CD14-positive monocyte (primary cell): ENCODE results near the gene MYB. TPM values are rescaled to one million over a fixed set of nuclear protein-coding genes. Genes with fewer than 3 reads are reported as not detected.

ENCODE experiments used
- DNase-seq, 3 donors: peaks; one replicate each; pipeline ENCODE4 v3.0.0-alpha.2; 2011 to 2022
- H2AFZ ChIP-seq: 2 replicates; pipeline ENCODE4 v1.6.0; 2012; ENCODE audit warnings: mild to moderate bottlenecking, low read depth, low read length, inconsistent platforms; ENCODE audit not compliant: insufficient read depth, poor library complexity, severe bottlenecking
- H3K27ac ChIP-seq, 2 donors: 1 replicate in 1 of 2; 2 replicates in 1 of 2; pipeline ENCODE4 v1.5.1; 2012 to 2013; ENCODE audit warnings: low read length in 2 of 2, control low read depth in 1 of 2, inconsistent platforms in 1 of 2, low read depth in 1 of 2, mild to moderate bottlenecking in 1 of 2
- H3K27me3 ChIP-seq, 2 donors: one replicate each; pipeline versions ENCODE4 v1.6.0 to v1.6.1; 2011 to 2013; ENCODE audit warnings: low read length in 2 of 2; ENCODE audit not compliant: control insufficient read depth in 2 of 2, insufficient read depth in 2 of 2
- H3K36me3 ChIP-seq, 2 donors: replicated peaks in 1 of 2; 1 replicate in 1 of 2; 2 replicates in 1 of 2; pipeline versions ENCODE4 v1.5.1 to v1.6.1; 2012 to 2013; ENCODE audit warnings: low read length in 2 of 2, control low read depth in 1 of 2, inconsistent platforms in 1 of 2, mild to moderate bottlenecking in 1 of 2; ENCODE audit not compliant: insufficient read depth in 2 of 2, control insufficient read depth in 1 of 2
- H3K4me1 ChIP-seq, 2 donors: 1 replicate in 1 of 2; 2 replicates in 1 of 2; pipeline versions ENCODE4 v1.5.1 to v1.6.1; 2012 to 2013; ENCODE audit warnings: low read length in 2 of 2, control low read depth in 1 of 2, inconsistent platforms in 1 of 2, mild to moderate bottlenecking in 1 of 2, moderate library complexity in 1 of 2; ENCODE audit not compliant: insufficient read depth in 2 of 2, control insufficient read depth in 1 of 2
- H3K4me2 ChIP-seq: replicated peaks from 2 replicates; pipeline ENCODE3; 2012; ENCODE audit warnings: low read length, moderate library complexity, mild to moderate bottlenecking; ENCODE audit not compliant: poor library complexity, severe bottlenecking; ENCODE audit errors: extremely low read depth
- H3K4me3 ChIP-seq, 3 experiments: fragments of 200-600 bp in 1 of 3; sonication (generic) in 1 of 3; replicated peaks in 1 of 3; 1 replicate in 2 of 3; 2 replicates in 1 of 3; pipeline ENCODE4 v1.5.1; 2011 to 2013; ENCODE audit warnings: low read length in 3 of 3, mild to moderate bottlenecking in 3 of 3, control low read depth in 2 of 3, low read depth in 2 of 3, inconsistent platforms in 1 of 3, moderate library complexity in 1 of 3
- H3K79me2 ChIP-seq: 2 replicates; pipeline ENCODE4 v1.6.0; 2012; ENCODE audit warnings: mild to moderate bottlenecking, control low read depth, inconsistent platforms, low read length, moderate library complexity; ENCODE audit not compliant: insufficient read depth
- H3K9ac ChIP-seq: 2 replicates; pipeline ENCODE4 v1.6.0; 2017; ENCODE audit warnings: low read length, mild to moderate bottlenecking; ENCODE audit not compliant: insufficient read depth, poor library complexity, severe bottlenecking
- H3K9me3 ChIP-seq, 2 donors: replicated peaks in 1 of 2; 1 replicate in 1 of 2; 2 replicates in 1 of 2; pipeline versions ENCODE4 v1.5.1 to v1.6.1; 2012 to 2013; ENCODE audit warnings: low read length in 2 of 2, control low read depth in 1 of 2; ENCODE audit not compliant: control insufficient read depth in 1 of 2, insufficient read depth in 1 of 2
- H4K20me1 ChIP-seq: 2 replicates; pipeline ENCODE4 v1.6.0; 2012; ENCODE audit warnings: mild to moderate bottlenecking, low read length, control low read depth, moderate library complexity; ENCODE audit not compliant: insufficient read depth
- H3K27ac Mint-ChIP-seq, 7 donors: one replicate each; pipeline ENCODE4 v1.8.0; 2020; ENCODE audit warnings: mild to moderate bottlenecking in 7 of 7, mixed read lengths in 7 of 7, moderate library complexity in 6 of 7, inconsistent platforms in 2 of 7
- H3K27me3 Mint-ChIP-seq, 3 donors: one replicate each; pipeline ENCODE4 v1.8.0; 2021 to 2022; ENCODE audit warnings: low read depth in 3 of 3, mild to moderate bottlenecking in 3 of 3, mixed read lengths in 3 of 3, moderate library complexity in 3 of 3, inconsistent platforms in 1 of 3
- H3K36me3 Mint-ChIP-seq, 2 donors: one replicate each; pipeline ENCODE4 v1.8.0; 2020; ENCODE audit warnings: mixed read lengths in 2 of 2, inconsistent platforms in 1 of 2, mild to moderate bottlenecking in 1 of 2
- H3K4me1 Mint-ChIP-seq: one replicate; pipeline ENCODE4 v1.8.0; 2020; ENCODE audit warnings: mild to moderate bottlenecking, mixed read lengths
- H3K4me3 Mint-ChIP-seq, 2 donors: one replicate each; pipeline ENCODE4 v1.8.0; 2020; ENCODE audit warnings: mild to moderate bottlenecking in 2 of 2, mixed read lengths in 2 of 2, moderate library complexity in 1 of 2
- H3K9me3 Mint-ChIP-seq, 7 donors: one replicate each; pipeline ENCODE4 v1.8.0; 2020 to 2022; ENCODE audit warnings: mixed read lengths in 7 of 7, mild to moderate bottlenecking in 6 of 7, moderate library complexity in 6 of 7, inconsistent platforms in 2 of 7
- WGBS: methylation state at CpG from one replicate; pipeline ENCODE4 v1.1.5; 2013; ENCODE audit warnings: missing lambda C conversion rate; ENCODE audit not compliant: insufficient coverage; 5-methylcytosine and 5-hydroxymethylcytosine counted together
- intact Hi-C, 2 donors: fragments of 100-400 bp; cut with micrococcal nuclease; formaldehyde crosslinking; loops; one replicate each; pipeline versions ENCODE4 v1.15.0 to v1.15.1; 2023
- polyA plus RNA-seq, 3 donors: library from polyadenylated mRNA; depleted of rRNA in 1 of 3; unstranded in 2 of 3; stranded (reverse) in 1 of 3; fragments of 300-500 nt in 2 of 3; fragments of >200 nt in 1 of 3; fragmentation: Illumina TruSeq in 2 of 3; gene quantifications; 1 replicate in 2 of 3; 2 replicates in 1 of 3; pipeline ENCODE4 v1.2.3, GENCODE V29; 2012 to 2021
- TF ChIP-seq, protein P1 (sequence below): fragments of 200-600 bp; IDR thresholded peaks from one replicate; pipeline ENCODE4 v1.8.0; 2022; ENCODE audit warnings: antibody characterized with exemption, mild to moderate bottlenecking

MYB gene
- polyA plus RNA-seq, 3 donors, result 1.5 to 2.2 (median 1.7) TPM

DNA sequence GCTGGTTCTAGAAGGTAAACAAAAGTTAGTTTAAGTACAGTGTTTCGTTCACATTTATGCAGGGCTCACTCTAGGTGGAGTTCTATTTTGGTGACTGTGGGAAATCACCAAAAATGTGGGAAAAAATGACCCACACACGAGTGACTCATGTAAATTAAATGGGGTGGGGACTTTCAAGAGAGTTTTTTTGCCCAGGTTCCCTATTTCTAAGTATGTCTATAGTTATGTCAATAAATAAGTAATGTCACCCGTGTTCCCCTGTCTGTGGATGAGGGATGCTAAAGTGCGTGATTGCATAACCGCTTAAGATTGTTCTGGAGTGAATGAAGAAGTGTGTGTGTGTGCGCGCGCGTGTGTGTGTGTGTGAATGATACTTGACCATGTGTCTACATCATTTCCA is 69.1 kb downstream of the MYB start:
- Mint-ChIP-seq H3K27me3 (no peaks in the 10 kb centered on the region), H3K27ac (peak overlapping the region in 4 of 7 donors; percentile 4 to 60 (median 24)), H3K4me3 (no peak overlapping the region), H3K36me3 (no peaks in the 10 kb centered on the region), H3K4me1 (peaks cover 30% of the 10 kb centered on the region), H3K9me3 (peaks cover 0 to 4% (median 2%) of the 10 kb centered on the region in 7 donors)
- Histone ChIP-seq H3K27me3 (no peaks in the 10 kb centered on the region), H3K36me3 (no peaks in the 10 kb centered on the region), H3K79me2 (no peaks in the 10 kb centered on the region), H2AFZ (no peak overlapping the region), H3K4me3 (no peak overlapping the region), H3K4me1 (peaks cover 4 to 5% of the 10 kb centered on the region in 2 donors), H3K9ac (no peak overlapping the region), H4K20me1 (no peaks in the 10 kb centered on the region), H3K4me2 (no peak overlapping the region), H3K27ac (peak overlapping the region in 1 of 2 donors; percentile 7), H3K9me3 (no peaks in the 10 kb centered on the region)
- WGBS, result no CpG with 5 or more reads among the region's 9 CpGs
- TF ChIP-seq, protein P1, sequence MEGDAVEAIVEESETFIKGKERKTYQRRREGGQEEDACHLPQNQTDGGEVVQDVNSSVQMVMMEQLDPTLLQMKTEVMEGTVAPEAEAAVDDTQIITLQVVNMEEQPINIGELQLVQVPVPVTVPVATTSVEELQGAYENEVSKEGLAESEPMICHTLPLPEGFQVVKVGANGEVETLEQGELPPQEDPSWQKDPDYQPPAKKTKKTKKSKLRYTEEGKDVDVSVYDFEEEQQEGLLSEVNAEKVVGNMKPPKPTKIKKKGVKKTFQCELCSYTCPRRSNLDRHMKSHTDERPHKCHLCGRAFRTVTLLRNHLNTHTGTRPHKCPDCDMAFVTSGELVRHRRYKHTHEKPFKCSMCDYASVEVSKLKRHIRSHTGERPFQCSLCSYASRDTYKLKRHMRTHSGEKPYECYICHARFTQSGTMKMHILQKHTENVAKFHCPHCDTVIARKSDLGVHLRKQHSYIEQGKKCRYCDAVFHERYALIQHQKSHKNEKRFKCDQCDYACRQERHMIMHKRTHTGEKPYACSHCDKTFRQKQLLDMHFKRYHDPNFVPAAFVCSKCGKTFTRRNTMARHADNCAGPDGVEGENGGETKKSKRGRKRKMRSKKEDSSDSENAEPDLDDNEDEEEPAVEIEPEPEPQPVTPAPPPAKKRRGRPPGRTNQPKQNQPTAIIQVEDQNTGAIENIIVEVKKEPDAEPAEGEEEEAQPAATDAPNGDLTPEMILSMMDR, result no peak
- peak; percentile 49 to 84 (median 58) for DNase-seq
- intact Hi-C loops, result no loop called here

DNA sequence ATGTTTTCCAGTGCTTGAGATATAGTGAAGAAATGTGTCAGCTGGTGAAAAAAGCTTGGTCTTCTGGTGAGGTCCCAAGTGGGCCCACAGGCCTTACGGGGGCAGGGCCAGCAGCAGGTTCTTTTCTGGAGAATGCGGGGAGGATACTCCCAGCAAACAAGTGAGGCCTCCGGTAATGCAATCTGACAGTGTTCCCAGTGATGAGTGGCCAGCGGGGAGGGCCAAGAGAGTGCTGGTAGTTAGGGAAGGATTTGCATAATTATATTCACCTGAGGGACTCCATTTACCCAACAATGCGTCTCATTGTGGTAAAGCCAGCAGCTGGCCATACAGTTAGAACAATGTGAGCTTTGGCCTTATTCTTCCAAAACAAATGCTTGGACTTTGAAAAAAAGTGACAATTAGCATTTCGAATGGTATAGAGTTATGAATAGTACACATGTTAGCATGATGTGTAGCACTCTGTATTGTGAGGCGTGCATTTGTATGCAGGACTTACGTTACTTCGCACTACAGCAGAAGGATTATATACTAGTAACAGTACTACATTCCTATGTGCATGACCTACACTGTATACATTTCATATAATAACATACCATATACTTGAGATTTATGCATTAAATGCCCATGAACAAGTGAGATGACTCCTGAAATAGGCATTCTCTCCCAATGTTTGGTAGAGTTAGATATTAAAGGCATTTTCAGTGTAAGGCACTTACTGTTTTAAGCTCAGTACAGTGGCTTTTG is 69.8 kb downstream of the MYB start:
- no peaks in the 10 kb centered on the region for H3K9me3 ChIP-seq

More for the DNA sequence above, 69.8 kb downstream of the MYB start:
- no peaks in the 10 kb centered on the region for H3K27me3 Mint-ChIP-seq
- no peaks in the 10 kb centered on the region for H3K79me2 ChIP-seq
- TF ChIP-seq, protein P1, result no peak
- no peak overlapping the region for H3K4me3 ChIP-seq
- no peaks in the 10 kb centered on the region for H3K27me3 ChIP-seq
- H3K4me1 ChIP-seq, result peaks cover 5 to 6% of the 10 kb centered on the region in 2 donors
- intact Hi-C loops, result no loop called here
- H3K27ac Mint-ChIP-seq, result peak overlapping the region in 2 of 7 donors; percentile 33 to 60
- H3K36me3 Mint-ChIP-seq, result no peaks in the 10 kb centered on the region
- no peaks in the 10 kb centered on the region for H3K36me3 ChIP-seq
- no peak for DNase-seq
- no peak overlapping the region for H3K4me2 ChIP-seq
- H3K4me1 Mint-ChIP-seq, result peaks cover 35% of the 10 kb centered on the region
- H3K27ac ChIP-seq, result no peak overlapping the region
- no peaks in the 10 kb centered on the region for H4K20me1 ChIP-seq
- no peak overlapping the region for H3K9ac ChIP-seq
- no peak overlapping the region for H3K4me3 Mint-ChIP-seq
- peaks cover 0 to 4% (median 2%) of the 10 kb centered on the region in 7 donors for H3K9me3 Mint-ChIP-seq
- no peak overlapping the region for H2AFZ ChIP-seq
- 96% methylated on average over 3 of the region's 9 CpGs for WGBS
